HG03378 (cell line): Measurements from ENCODE around the gene CCDC85C.

Experiments
- ATAC-seq: cut with Tn5 transposase; IDR thresholded peaks from one replicate; pipeline ENCODE4 v1.9.1; 2021; ENCODE audit warnings: mild to moderate bottlenecking, moderate library complexity; ENCODE audit not compliant: unreplicated experiment

CCDC85C gene

DNA sequence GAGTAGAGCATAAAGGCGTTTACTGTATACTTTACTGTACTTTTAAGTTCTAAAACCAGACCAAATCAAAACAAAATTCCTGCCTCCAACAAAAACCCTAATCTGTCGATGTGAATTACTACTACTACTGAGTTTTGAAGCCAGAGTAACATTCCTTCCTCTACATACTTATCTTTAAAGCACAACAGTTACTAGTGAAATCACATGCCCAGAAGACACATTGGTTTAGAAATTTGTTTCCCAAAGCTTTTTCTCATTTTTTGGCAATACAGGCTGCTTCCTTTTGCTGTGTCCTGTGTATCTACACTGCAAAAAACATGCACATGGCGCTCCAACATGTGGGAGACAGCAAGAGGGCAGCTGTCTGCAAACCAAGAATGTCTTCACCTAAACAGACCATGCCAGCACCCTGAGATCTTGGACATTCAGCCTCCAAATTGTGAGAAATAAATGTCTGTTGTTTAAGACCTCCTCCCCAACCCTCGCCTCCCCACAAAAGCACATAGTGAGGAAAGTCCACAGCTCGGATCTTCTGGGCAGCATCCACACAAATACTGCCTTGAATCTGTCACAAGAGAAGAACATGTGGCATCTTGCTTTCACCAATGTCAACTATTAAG is 144.4 kb downstream of the CCDC85C start:
- ATAC-seq: no peak

DNA sequence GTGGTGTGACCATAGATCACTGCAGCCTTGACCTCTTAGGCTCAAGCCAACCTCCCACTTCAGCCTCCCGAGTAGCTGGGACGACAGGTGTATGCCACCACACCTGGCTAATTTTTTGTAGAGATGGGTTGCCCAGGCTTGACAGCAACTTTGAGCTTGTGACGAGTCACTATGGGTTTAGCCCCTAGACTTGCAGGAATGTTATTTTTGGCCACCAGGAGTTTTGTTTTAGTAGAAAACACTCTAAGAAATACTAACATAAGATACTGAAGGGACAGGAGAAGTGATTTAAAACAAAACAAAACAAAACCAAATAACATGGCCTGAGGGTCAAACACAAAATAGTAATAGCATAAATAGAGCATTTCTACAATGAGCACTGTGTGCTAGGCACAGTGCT is 149.8 kb downstream of the CCDC85C start:
- no peak for ATAC-seq

DNA sequence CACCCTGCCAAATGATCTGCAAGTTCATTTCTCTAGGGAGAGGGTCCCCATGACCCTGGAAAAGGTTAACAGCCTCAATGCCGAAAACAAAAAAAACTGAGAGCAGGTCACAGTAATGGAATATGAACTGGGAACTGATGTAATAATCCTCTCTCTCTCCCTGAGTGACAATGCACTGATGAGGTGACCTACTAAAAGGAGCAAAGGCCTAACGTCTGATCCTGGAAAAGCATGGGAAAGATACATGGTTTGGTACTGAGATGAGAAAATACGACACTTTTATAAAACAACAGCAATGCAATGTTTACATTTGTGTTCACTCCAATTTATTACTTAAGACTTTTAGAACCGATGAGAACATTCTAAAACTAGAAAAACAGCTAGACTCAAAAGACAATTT is 151.0 kb downstream of the CCDC85C start:
- no peak for ATAC-seq

DNA sequence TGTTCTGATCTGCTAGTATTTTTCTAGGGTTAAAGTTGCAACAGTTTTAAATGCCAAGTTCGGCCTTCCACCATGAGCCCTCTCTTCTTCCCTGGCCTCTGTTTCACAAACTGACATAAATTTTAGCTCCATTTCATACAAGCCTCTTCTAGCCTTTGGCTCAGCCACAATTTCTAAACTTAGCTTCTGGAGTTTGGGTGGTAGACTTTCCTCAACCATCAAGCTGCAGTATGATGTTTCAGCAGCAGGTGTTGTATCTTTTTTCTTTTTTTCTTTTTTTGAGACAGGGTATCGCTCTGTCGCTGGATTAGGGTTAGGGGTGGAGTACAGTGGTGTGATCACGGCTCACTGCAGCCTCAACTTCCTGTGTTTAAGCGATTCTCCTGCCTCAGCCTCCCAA is 152.8 kb downstream of the CCDC85C start:
- ATAC-seq: no peak

DNA sequence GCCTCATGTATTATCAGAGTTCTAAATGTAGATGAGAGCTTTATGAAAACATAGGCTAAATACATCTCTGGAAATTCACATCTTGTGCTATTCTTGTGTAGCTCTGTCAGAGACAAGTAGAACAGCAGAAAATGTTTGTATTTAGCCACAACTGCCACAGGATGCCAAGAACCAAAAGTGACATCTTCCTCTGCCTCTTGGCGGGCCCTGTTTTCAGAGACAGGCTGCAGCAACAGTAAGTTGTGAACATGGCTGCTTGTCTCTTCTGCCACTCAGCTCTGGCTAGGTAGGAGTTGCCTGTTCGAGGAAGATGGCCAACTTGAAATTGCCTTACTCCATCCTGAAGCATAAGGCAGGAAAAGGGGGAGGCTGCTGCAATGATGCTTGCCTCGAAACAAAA is 153.7 kb downstream of the CCDC85C start:
- ATAC-seq: no peak
